Adrenal gland (tissue), 12 donors: Measurements from ENCODE around the gene CFAP73. TPM values are rescaled to one million over a fixed set of nuclear protein-coding genes. Genes with fewer than 3 reads are reported as not detected.
"Not testable (repeated sequence)": the region's sequence is repeated elsewhere in the genome, so short reads cannot be mapped to it uniquely, and the experiment has no call there.

Experiments
- DNase-seq, 7 donors: peaks; one replicate each; pipeline ENCODE4 v3.0.0-alpha.2; 2019 to 2020
- H3K27ac ChIP-seq, 5 donors: fragments of 200-600 bp; sonication (generic) in 4 of 5; 1 replicate in 3 of 5; 2 replicates in 2 of 5; pipeline versions ENCODE4 v1.5.1 to v1.8.0; 2016 to 2020; ENCODE audit warnings: mild to moderate bottlenecking in 1 of 5
- H3K27me3 ChIP-seq: fragments of 200-600 bp; 2 replicates; pipeline ENCODE4 v1.8.0; 2021
- H3K36me3 ChIP-seq, 2 donors: fragments of 200-600 bp; replicated peaks in 1 of 2; 1 replicate in 1 of 2; 2 replicates in 1 of 2; pipeline versions ENCODE4 v1.5.1 to v1.8.0; 2018 to 2022
- H3K4me1 ChIP-seq, 2 donors: fragments of 200-600 bp; replicated peaks in 1 of 2; 1 replicate in 1 of 2; 2 replicates in 1 of 2; pipeline versions ENCODE4 v1.5.1 to v1.8.0; 2018 to 2021
- H3K4me3 ChIP-seq, 4 donors: fragments of 200-600 bp; sonication (generic) in 3 of 4; one replicate each; pipeline ENCODE4 v1.5.1; 2016 to 2018
- H3K9me3 ChIP-seq, 3 donors: fragments of 200-600 bp; sonication (generic) in 1 of 3; replicated peaks in 1 of 3; 1 replicate in 2 of 3; 2 replicates in 1 of 3; pipeline versions ENCODE4 v1.5.1 to v1.8.0; 2016 to 2021
- POLR2A ChIP-seq, 2 donors: fragments of 450-650 bp; IDR thresholded peaks; one replicate each; pipeline ENCODE4 v1.6.1; 2017; ENCODE audit warnings: antibody characterized with exemption in 2 of 2, mild to moderate bottlenecking in 2 of 2, moderate library complexity in 1 of 2
- WGBS, 4 donors: extraction: QIAGEN DNeasy Blood & Tissue Kit in 2 of 4; methylation state at CpG; one replicate each; pipeline versions ENCODE4 v1.1.5 to v1.1.7; 2013 to 2017; 5-methylcytosine and 5-hydroxymethylcytosine counted together
- intact Hi-C, 2 donors: fragments of 100-400 bp; cut with DNase I; formaldehyde crosslinking; loops; one replicate each; pipeline versions ENCODE4 v1.14.1 to v1.15.0; 2022 to 2023
- polyA plus RNA-seq, 3 donors: library from polyadenylated mRNA; stranded (reverse); fragments of 200-250 nt in 2 of 3; fragments of 350-450 nt in 1 of 3; fragmentation: Illumina TruSeq in 1 of 3; extraction: RNeasy Lipid Tissue Mini Kit (QIAGEN cat#74804) in 1 of 3; gene quantifications; one replicate each; pipeline ENCODE4 v1.2.3, GENCODE V29; 2013 to 2014
- total RNA-seq, 9 donors: library from RNA; depleted of rRNA in 4 of 9; stranded (reverse); fragments of >200 nt in 4 of 9; fragments of 120-200 nt in 1 of 9; fragmentation: NEBNext Ultra II Directional in 1 of 9; extraction: Animal tissue kit (Norgen Biotek cat#: 25700) in 1 of 9; gene quantifications; one replicate each; pipeline versions ENCODE4 v1.1.0 to v1.2.4, GENCODE V29; 2013 to 2023
- TF ChIP-seq, protein P1 (sequence below), 6 experiments: fragments of 450-650 bp in 4 of 6; fragments of 200-600 bp in 2 of 6; sonication (generic) in 1 of 6; IDR thresholded peaks; 1 replicate in 5 of 6; 2 replicates in 1 of 6; pipeline versions ENCODE4 v1.5.1 to v1.8.0; 2016 to 2021; ENCODE audit warnings: antibody characterized with exemption in 6 of 6, mild to moderate bottlenecking in 2 of 6, moderate library complexity in 1 of 6
- donor health status: healthy with polysubstance abuse.
- donor health status: Bipolar disorder and iron deficiency.
- donor health status: DM: yes; HTN: yes; CAD: no.
- donor health status: DM: no; HTN: no; CAD: no.
- donor health status: DM: no; HTN: no; CAD: no.
- donor health status: DM: yes; HTN: yes; CAD: no.

The CFAP73 gene
- total and polyA plus RNA-seq, 12 donors: 0.14 to 0.57 (median 0.24) TPM; not detected in 7

DNA sequence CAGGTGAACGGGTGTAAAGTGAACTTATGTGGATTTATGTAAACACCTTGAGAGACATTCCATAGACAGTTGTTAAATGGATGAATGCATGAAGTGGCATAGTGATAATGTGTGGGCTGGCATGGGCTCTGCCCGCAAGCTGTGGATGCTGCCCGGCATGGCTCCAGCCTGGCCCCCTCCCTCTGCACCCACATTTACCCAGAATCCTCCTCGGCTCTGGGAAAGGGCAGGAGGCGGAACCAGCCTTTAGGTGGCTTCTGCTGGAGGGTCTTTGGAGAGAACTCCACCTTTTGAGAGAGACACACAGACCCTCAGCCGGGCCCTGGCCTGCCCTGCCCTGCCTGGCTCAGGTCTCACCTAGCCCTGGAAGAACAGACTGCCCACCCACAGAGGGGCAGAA, 32.6 kb upstream of the CFAP73 start:
- DNase-seq: no peak
- no peaks in the 10 kb centered on the region for H3K27me3 ChIP-seq
- TF ChIP-seq POLR2A (IDR thresholded peaks at IDR 0.05): no peak
- TF ChIP-seq, protein P1, sequence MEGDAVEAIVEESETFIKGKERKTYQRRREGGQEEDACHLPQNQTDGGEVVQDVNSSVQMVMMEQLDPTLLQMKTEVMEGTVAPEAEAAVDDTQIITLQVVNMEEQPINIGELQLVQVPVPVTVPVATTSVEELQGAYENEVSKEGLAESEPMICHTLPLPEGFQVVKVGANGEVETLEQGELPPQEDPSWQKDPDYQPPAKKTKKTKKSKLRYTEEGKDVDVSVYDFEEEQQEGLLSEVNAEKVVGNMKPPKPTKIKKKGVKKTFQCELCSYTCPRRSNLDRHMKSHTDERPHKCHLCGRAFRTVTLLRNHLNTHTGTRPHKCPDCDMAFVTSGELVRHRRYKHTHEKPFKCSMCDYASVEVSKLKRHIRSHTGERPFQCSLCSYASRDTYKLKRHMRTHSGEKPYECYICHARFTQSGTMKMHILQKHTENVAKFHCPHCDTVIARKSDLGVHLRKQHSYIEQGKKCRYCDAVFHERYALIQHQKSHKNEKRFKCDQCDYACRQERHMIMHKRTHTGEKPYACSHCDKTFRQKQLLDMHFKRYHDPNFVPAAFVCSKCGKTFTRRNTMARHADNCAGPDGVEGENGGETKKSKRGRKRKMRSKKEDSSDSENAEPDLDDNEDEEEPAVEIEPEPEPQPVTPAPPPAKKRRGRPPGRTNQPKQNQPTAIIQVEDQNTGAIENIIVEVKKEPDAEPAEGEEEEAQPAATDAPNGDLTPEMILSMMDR (IDR thresholded peaks at IDR 0.05): no peak

DNA sequence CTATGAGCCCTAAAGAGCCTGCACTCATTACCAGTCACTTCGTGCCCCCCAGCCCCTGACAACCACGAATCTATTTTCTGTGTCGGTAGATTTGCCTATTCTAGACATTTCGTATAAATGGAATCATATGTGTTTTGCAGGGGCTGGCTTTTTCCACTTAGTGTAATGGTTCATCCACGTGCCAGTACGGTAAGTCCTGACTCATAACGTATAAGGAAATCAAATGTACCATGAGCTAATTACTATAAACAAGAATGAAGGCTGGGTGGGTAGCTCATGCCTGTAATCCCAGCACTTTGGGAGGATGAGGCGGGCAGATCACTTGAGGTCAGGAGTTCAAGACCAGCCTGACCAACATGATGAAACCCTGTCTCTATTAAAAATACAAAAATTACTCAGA, 31.8 kb upstream of the CFAP73 start:
- DNase-seq, H3K4me3 ChIP-seq, H3K36me3 ChIP-seq, H3K4me1 ChIP-seq, H3K27me3 ChIP-seq, H3K9me3 ChIP-seq, H3K27ac ChIP-seq, intact Hi-C loops: not testable (repeated sequence)
- 76 to 86% (median 83%) methylated on average over 8 of the region's 8 CpGs for WGBS, 4 donors

More for the DNA sequence above, 32.6 kb upstream of the CFAP73 start:
- Histone ChIP-seq H3K9me3 (no peaks in the 10 kb centered on the region), H3K4me3 (no peak overlapping the region), H3K4me1 (peaks cover 8 to 9% of the 10 kb centered on the region in 2 donors), H3K27ac (peak overlapping the region in 1 of 5 donors; percentile 5), H3K36me3 (no peaks in the 10 kb centered on the region)
- 56 to 82% (median 72%) methylated on average over 3 to 6 of the region's 6 CpGs for WGBS, 4 donors
- intact Hi-C loops: no loop called here

DNA sequence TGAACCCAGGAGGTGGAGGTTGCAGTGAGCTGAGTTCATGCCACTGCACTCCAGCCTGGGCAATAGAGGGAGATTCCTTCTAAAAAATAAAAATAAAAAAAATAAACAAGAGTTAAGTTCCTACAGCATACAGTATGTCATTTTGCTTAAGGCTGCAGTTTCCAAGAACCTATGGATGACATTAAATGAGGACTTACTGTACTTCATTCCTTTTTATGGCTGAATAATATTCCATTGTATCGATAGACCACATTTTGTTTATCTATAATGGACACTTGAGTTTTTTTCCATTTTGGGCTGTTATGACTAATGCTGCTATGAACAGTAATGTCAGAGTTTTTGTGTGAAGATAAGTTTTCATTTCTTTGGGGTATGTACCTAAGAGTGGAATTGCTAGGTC, 31.4 kb upstream of the CFAP73 start:
- WGBS, 4 donors: 87 to 96% (median 90%) methylated on average over 1 of the region's 1 CpG
- Histone ChIP-seq H3K4me1 (peaks cover 8 to 9% of the 10 kb centered on the region in 2 donors), H3K4me3 (no peak overlapping the region), H3K36me3 (no peaks in the 10 kb centered on the region), H3K27ac (no peak overlapping the region), H3K27me3 (no peaks in the 10 kb centered on the region), H3K9me3 (no peaks in the 10 kb centered on the region)
- no peak for DNase-seq
- TF ChIP-seq, protein P1 (IDR thresholded peaks at IDR 0.05): no peak
- TF ChIP-seq POLR2A (IDR thresholded peaks at IDR 0.05): no peak
- intact Hi-C loops: no loop called here

DNA sequence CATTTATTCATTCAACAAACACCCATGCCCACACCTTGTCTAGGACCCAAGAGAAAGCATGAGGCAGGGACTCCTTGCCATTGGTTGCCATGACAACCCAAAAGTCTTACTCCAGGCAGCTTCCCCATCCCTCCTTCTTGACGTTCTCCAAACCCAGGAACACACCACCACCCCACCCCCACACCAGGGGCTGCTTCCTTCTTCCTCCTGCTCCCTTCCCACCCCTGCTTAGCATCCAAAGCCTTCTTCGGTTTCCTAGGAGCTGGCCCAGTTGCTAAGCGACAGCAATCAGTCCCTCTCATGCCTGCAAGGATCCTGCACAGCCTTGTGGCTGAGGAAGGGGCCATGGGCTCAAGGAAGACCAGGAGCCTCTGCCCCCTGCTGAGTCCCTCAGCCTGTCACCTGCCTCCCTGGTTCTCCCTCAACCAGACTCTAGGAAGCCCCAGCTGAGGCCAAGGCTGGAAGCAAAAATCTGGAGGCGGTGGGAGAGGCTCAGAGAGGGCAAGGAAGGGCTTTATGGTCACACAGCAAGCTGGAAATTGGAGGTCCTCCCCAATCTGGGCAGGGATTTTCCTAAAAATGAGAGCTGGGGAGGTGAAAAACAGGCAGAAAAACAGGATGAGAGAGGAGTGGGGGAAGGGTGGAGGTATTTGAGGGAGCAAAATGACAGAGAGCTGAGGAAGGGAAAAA, 29.4 kb upstream of the CFAP73 start:
- H3K9me3 ChIP-seq: no peaks in the 10 kb centered on the region
- DNase-seq: no peak
- H3K27me3 ChIP-seq: no peaks in the 10 kb centered on the region
- WGBS, 4 donors: 57 to 70% (median 59%) methylated on average over 4 of the region's 4 CpGs
- TF ChIP-seq, protein P1 (IDR thresholded peaks at IDR 0.05): no peak
- TF ChIP-seq POLR2A (IDR thresholded peaks at IDR 0.05): no peak
- H3K4me3 ChIP-seq: no peak overlapping the region
- intact Hi-C loops: no loop called here
- peaks cover 8 to 9% of the 10 kb centered on the region in 2 donors for H3K4me1 ChIP-seq
- no peaks in the 10 kb centered on the region for H3K36me3 ChIP-seq
- no peak overlapping the region for H3K27ac ChIP-seq
